Spleen (tissue), 11 donors: ENCODE results near the gene SLC9A7. TPM values are rescaled to one million over a fixed set of nuclear protein-coding genes. Genes with fewer than 3 reads are reported as not detected.

Source experiments
- DNase-seq: peaks from one replicate; pipeline ENCODE4 v3.0.0-alpha.2; 2020
- H3K27ac ChIP-seq, 8 donors: fragments of 200-600 bp; sonication (generic) in 7 of 8; 1 replicate in 4 of 8; 2 replicates in 4 of 8; pipeline versions ENCODE4 v1.5.0 to v1.8.0; 2016 to 2021; ENCODE audit warnings: inconsistent platforms in 4 of 8, mild to moderate bottlenecking in 4 of 8, moderate library complexity in 1 of 8
- H3K27me3 ChIP-seq, 7 donors: fragments of 200-600 bp; sonication (generic) in 6 of 7; replicated peaks in 1 of 7; 1 replicate in 4 of 7; 2 replicates in 3 of 7; pipeline versions ENCODE4 v1.5.0 to v1.8.0; 2016 to 2021; ENCODE audit warnings: inconsistent platforms in 3 of 7, mild to moderate bottlenecking in 1 of 7
- H3K36me3 ChIP-seq, 6 donors: fragments of 200-600 bp; sonication (generic) in 5 of 6; 1 replicate in 4 of 6; 2 replicates in 2 of 6; pipeline versions ENCODE4 v1.5.0 to v1.8.0; 2016 to 2021; ENCODE audit warnings: inconsistent platforms in 2 of 6
- H3K4me1 ChIP-seq, 6 donors: fragments of 200-600 bp; sonication (generic) in 5 of 6; 1 replicate in 3 of 6; 2 replicates in 3 of 6; pipeline versions ENCODE4 v1.5.0 to v1.8.0; 2016 to 2021; ENCODE audit warnings: inconsistent platforms in 3 of 6
- H3K4me3 ChIP-seq, 8 donors: fragments of 200-600 bp; sonication (generic) in 7 of 8; 1 replicate in 4 of 8; 2 replicates in 4 of 8; pipeline versions ENCODE4 v1.5.0 to v1.8.0; 2016 to 2021; ENCODE audit warnings: inconsistent platforms in 4 of 8, mild to moderate bottlenecking in 4 of 8, moderate library complexity in 2 of 8
- H3K9me3 ChIP-seq, 8 donors: fragments of 200-600 bp; sonication (generic) in 7 of 8; 1 replicate in 4 of 8; 2 replicates in 4 of 8; pipeline versions ENCODE4 v1.5.0 to v1.8.0; 2016 to 2021; ENCODE audit warnings: inconsistent platforms in 4 of 8
- POLR2A ChIP-seq, 3 donors: fragments of 450-650 bp; IDR thresholded peaks; one replicate each; pipeline ENCODE4 v1.5.1; 2017; ENCODE audit warnings: antibody characterized with exemption in 3 of 3, mild to moderate bottlenecking in 1 of 3
- POLR2AphosphoS5 ChIP-seq, 3 donors: sonication (generic); formaldehyde crosslinking; IDR thresholded peaks; one replicate each; pipeline ENCODE4 v1.5.1; 2017; ENCODE audit warnings: antibody characterized with exemption in 3 of 3
- WGBS, 5 donors: extraction: QIAGEN DNeasy Blood & Tissue Kit in 3 of 5; methylation state at CpG; one replicate each; pipeline versions ENCODE4 v1.1.5 to v1.1.7; 2013 to 2018; 5-methylcytosine and 5-hydroxymethylcytosine counted together
- intact Hi-C: fragments of 100-400 bp; cut with DNase I; formaldehyde crosslinking; loops from one replicate; pipeline ENCODE4 v1.15.0; 2023; ENCODE audit warnings: low total_unique reads
- polyA plus RNA-seq, 3 donors: library from polyadenylated mRNA; stranded (reverse); fragments of 200-250 nt; gene quantifications; one replicate each; pipeline ENCODE4 v1.2.1, GENCODE V29; 2013
- total RNA-seq, 7 donors: library from RNA; depleted of rRNA in 3 of 7; stranded (reverse); fragments of >200 nt in 3 of 7; fragmentation: NEBNext Ultra II Directional in 4 of 7; extraction: Animal tissue kit (Norgen Biotek cat#: 25700) in 4 of 7; gene quantifications; one replicate each; pipeline versions ENCODE4 v1.1.0 to v1.2.1, GENCODE V29; 2016 to 2021
- TF ChIP-seq, protein P1 (sequence below), 11 experiments: fragments of 200-600 bp in 7 of 11; fragments of 450-650 bp in 4 of 11; sonication (generic) in 4 of 11; IDR thresholded peaks in 8 of 11; conservative IDR thresholded peaks in 3 of 11; 1 replicate in 7 of 11; 2 replicates in 4 of 11; pipeline versions ENCODE4 v1.4.0 to v1.8.0; 2016 to 2021; ENCODE audit warnings: antibody characterized with exemption in 11 of 11, inconsistent platforms in 4 of 11, mild to moderate bottlenecking in 1 of 11
- donor health status: healthy with polysubstance abuse.
- donor health status: DM: no; HTN: no; CAD: no; lungs with moderate emphysema.
- donor health status: DM: no; HTN: no; CAD: no.
- donor health status: Bipolar disorder and iron deficiency.
- donor health status: healthy.
- donor health status: DM: no; HTN: no; CAD: no.
- donor health status: DM: yes; HTN: yes; CAD: no.

SLC9A7 gene
- total and polyA plus RNA-seq, 10 donors = 3.2 to 25.2 (median 11.1) TPM

- TF ChIP-seq, protein P1, sequence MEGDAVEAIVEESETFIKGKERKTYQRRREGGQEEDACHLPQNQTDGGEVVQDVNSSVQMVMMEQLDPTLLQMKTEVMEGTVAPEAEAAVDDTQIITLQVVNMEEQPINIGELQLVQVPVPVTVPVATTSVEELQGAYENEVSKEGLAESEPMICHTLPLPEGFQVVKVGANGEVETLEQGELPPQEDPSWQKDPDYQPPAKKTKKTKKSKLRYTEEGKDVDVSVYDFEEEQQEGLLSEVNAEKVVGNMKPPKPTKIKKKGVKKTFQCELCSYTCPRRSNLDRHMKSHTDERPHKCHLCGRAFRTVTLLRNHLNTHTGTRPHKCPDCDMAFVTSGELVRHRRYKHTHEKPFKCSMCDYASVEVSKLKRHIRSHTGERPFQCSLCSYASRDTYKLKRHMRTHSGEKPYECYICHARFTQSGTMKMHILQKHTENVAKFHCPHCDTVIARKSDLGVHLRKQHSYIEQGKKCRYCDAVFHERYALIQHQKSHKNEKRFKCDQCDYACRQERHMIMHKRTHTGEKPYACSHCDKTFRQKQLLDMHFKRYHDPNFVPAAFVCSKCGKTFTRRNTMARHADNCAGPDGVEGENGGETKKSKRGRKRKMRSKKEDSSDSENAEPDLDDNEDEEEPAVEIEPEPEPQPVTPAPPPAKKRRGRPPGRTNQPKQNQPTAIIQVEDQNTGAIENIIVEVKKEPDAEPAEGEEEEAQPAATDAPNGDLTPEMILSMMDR (IDR thresholded peaks at IDR 0.05 in 8 of 11, conservative IDR thresholded peaks at IDR 0.05 in 3 of 11) = peak in 7 of 11 experiments; percentile 8 to 34 (median 19)
- TF ChIP-seq POLR2A (IDR thresholded peaks at IDR 0.05) = peak in 1 of 3 donors; percentile 57
- peak; percentile 70 to 89 (median 84) for TF ChIP-seq POLR2AphosphoS5 (IDR thresholded peaks at IDR 0.05)
- peak within 1 kb of the TSS; percentile 42 to 87 (median 68) for H3K4me3 ChIP-seq
- H3K4me1 ChIP-seq = peaks cover 0 to 57% (median 24%) of the 10 kb centered on the region in 6 donors
- peaks cover 0 to 6% (median 0%) of the 10 kb centered on the region in 8 donors for H3K9me3 ChIP-seq
- H3K36me3 ChIP-seq = peaks cover 0 to 2% (median 0%) of the 10 kb centered on the region in 6 donors
- peak within 1 kb of the TSS; percentile 16 to 88 (median 82) for H3K27ac ChIP-seq
- H3K27me3 ChIP-seq = peaks cover 0 to 9% (median 0%) of the 10 kb centered on the region in 7 donors
- intact Hi-C loops = loop anchor here (10.0 kb wide), 1 partner anchor 71 kb away; no protein-coding TSS in a partner anchor
- 0 to 44% (median 0%) methylated on average over 1 to 35 of the region's 35 CpGs for WGBS, 5 donors
- peak; percentile 92 for DNase-seq
Measured at GRCh38 chrX:46573331-46573891, 185.5 kb downstream of the SLC9A7 start, which contains the start of gene CHST7. Gene CHST7 (plus strand): TSS chrX:46573765. CDS start chrX:46573932, 167 bp downstream.

GRCh38 chrX:46572340-46572936 lies 186.5 kb downstream of the SLC9A7 start:
- TF ChIP-seq POLR2A (IDR thresholded peaks at IDR 0.05) = no peak
- TF ChIP-seq, protein P1 (IDR thresholded peaks at IDR 0.05 in 8 of 11, conservative IDR thresholded peaks at IDR 0.05 in 3 of 11) = peak in 7 of 11 experiments; percentile 7 to 33 (median 14)
- Histone ChIP-seq H3K27me3 (peaks cover 0 to 9% (median 0%) of the 10 kb centered on the region in 7 donors), H3K36me3 (no peaks in the 10 kb centered on the region), H3K4me3 (peak overlapping the region in 1 of 8 donors; percentile 87), H3K9me3 (peaks cover 0 to 6% (median 0%) of the 10 kb centered on the region in 8 donors), H3K27ac (peak overlapping the region; percentile 16 to 88 (median 82)), H3K4me1 (peaks cover 0 to 47% (median 24%) of the 10 kb centered on the region in 6 donors)
- WGBS, 5 donors = 50 to 60% (median 53%) methylated on average over 5 of the region's 5 CpGs
- intact Hi-C loops = loop anchor here (10.0 kb wide), 1 partner anchor 72 kb away; no protein-coding TSS in a partner anchor
- DNase-seq = no peak

DNA sequence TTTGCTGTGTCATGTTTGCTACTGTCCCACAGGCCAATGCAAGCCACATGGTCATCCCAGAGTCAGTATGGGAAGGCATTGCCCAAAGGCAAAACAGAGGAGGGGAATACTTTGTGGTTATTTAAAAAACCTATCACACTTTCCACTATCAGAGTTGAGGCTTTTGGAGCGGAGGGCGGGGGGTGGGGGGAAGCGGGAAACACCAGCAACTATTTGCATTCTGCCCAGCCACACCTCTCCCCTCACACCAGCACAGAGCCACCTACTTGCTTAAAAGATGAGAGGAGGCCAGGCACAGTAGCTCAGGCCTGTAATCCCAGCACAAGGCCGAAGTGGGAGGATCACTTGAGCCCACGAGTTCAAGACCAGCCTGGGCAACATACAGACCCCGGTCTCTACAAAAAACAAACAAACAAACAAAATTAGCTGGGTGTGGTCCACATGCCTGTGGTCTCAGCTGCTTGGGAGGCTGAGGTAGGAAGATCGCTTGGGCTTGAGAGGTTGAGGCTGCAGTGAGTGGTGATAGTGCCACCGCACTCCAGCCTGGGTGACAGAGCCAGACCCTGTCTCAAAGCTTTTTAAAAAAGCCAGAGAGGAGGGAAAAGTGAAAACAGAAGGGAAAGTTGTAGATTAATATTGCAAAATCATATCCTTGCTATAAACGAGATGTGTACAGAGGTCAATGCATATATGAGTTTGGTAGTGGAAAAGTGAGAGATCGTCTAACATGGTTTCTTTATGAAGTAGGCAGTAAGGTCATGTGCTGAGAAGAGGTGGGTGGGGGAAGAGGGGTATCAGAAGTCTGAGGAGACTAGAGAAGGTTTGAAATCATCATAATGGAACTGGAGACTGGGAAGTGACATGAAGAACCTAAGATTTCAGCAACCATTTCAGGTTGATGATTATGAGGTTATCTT lies 187.2 kb downstream of the SLC9A7 start:
- H3K4me1 ChIP-seq = peaks cover 0 to 43% (median 23%) of the 10 kb centered on the region in 6 donors
- H3K27ac ChIP-seq = peak overlapping the region in 3 of 8 donors; percentile 83 to 88 (median 86)
- WGBS, 5 donors = 65 to 91% (median 77%) methylated on average over 8 to 10 of the region's 10 CpGs
- no peak for TF ChIP-seq POLR2AphosphoS5 (IDR thresholded peaks at IDR 0.05)
- TF ChIP-seq, protein P1 (IDR thresholded peaks at IDR 0.05 in 8 of 11, conservative IDR thresholded peaks at IDR 0.05 in 3 of 11) = no peak
- no peak for TF ChIP-seq POLR2A (IDR thresholded peaks at IDR 0.05)
- no peak for DNase-seq
- H3K36me3 ChIP-seq = no peaks in the 10 kb centered on the region
- no peak overlapping the region for H3K4me3 ChIP-seq
- intact Hi-C loops = loop anchor here (10.0 kb wide), 1 partner anchor 73 kb away; no protein-coding TSS in a partner anchor
- H3K9me3 ChIP-seq = peaks cover 0 to 6% (median 0%) of the 10 kb centered on the region in 8 donors
- peaks cover 0 to 9% (median 0%) of the 10 kb centered on the region in 7 donors for H3K27me3 ChIP-seq
